Hypothalamus (tissue), 51 donors: ENCODE data around the gene PIK3R6.
"Not testable (repeated sequence)": the region's sequence is repeated elsewhere in the genome, so short reads cannot be mapped to it uniquely, and the experiment has no call there.

ENCODE experiments used
- DNase-seq, 51 donors: peaks; one replicate each; lab custom pipeline; 2025; lab: John Stamatoyannopoulos, UW

The PIK3R6 gene

DNA sequence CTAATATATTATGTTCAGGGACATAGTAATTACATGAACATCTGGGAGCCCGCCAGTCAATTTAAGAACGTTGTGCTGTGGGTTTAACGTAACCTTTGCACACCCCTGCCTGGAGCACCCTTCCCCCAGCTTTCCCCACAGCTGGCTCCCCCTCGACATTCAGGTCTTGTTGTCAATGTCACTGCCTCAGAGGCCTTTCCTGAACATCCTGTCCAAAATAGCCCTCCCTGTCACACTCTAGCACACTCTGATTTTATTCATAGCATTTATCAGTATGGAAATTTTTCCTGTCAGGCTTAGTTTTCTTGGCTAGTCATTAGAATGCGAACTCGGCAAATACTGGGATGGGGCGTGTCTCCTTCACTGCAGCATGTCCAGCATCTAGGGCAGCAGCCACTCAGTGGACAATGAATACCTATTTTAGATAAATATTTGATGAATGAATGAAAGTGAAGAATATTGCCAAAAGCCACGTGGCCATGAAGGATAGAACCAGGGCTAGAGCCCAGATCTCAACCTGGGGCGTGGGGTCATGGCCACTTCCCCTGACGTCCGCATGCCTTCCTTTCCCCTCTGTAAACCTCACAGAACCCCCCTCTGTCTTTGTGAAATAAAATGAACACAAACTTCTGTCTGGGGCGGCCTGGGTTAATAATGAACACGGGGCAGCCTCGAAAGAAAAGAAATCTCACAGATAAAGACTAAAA, 10.5 kb downstream of the PIK3R6 start:
- DNase-seq: no peak

DNA sequence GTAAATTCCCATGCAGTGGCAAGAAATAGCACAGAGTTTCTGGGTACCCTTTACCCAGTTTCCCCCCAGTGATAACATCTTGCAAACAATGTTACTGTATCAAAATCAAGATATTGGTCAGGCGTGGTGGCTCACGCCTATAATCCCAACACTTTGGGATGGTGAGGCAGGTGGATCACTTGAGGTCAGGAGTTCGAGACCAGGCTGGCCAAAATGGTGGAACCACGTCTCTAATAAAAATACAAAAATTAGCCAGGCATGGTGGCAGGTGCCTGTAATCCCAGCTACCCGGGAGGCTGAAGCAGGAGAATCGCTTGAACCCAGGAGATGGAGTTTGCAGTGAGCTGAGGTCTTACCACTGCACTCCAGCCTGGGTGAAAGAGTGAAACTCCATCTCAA, 11.3 kb downstream of the PIK3R6 start:
- DNase-seq: not testable (repeated sequence)

DNA sequence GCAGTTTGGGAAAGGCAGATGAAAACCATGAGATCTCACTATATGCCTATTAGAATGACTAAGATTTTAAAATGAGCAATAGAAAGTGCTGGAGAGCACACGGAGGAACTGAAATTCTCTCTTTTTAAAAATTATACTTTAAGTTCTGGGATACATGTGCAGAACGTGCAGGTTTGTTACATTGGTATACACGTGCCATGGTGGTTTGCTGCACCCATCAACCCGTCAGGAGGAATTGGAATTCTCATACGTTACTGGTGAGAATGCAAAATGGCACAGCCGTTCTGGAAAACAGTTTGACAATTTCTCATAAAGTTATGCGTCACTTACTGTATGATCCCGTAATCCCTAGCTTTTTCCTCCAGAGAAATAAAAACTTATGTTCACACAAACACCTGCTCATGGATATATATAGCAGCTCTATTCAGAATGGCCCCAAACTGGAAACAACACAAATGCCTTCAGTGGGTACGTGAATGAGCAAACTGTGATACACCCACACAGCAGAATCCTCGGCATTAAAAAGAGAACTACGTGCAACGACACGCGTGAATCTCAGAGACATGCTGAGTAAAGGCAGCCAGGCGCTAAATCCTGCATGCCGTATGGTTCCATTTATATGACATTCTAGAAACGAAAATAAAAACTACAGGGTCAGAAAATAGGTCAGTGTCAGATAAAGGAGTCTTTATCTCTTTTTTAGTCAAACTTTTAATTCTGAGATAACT, 11.8 kb downstream of the PIK3R6 start:
- no peak for DNase-seq

DNA sequence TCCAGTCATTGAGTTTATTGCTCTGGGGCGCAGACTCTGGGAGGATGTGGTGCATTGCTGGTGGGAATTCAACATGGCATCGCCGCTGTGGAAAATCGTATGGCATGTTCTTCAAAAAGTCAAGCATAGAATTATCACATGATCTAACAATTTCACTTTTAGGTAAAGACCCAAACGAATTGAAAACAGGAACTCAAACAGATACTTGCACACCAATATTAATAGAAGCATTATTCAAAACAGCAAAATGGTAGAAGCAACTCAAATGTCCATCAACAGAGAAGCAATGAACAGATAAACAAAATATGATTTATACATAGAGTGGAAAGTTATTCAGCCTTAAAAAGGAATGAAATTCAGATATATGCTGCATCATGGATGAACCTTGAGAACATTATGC, 15.9 kb downstream of the PIK3R6 start:
- DNase-seq: no peak

DNA sequence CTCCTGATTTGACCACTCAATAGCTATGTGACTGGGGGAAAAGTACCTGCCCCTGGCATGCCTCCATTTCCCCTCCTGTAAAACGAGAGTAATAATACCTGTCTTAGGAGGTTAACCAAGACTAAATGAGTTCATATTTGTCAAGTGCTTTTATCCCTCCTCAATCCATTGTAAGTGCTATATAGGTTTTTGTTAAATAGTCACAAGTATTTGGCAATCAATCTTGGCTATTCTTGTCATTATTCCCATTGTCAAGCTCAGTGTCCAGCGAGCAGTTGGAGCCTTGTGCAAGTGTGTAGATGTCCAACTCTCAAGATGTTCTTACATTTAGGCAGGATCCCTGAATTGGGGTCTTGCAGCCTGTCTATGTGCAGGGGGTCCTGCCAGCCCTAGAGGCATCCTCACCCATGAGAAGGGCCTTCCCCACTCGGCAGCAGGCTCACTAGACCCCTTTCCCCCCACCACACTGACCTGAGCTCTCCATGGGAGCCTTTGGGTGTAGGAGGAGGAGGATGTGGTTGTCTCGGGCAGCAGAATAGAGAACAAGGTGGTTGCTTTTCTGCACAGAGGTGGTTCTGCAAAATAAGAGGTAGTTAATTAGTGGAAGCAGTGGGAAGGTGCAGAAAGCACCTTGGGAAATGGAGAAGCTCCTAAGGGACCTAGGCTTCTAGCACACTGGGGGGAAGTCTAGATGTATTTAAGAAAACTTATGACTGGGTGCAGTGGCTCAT, 18.0 kb downstream of the PIK3R6 start:
- DNase-seq: no peak

DNA sequence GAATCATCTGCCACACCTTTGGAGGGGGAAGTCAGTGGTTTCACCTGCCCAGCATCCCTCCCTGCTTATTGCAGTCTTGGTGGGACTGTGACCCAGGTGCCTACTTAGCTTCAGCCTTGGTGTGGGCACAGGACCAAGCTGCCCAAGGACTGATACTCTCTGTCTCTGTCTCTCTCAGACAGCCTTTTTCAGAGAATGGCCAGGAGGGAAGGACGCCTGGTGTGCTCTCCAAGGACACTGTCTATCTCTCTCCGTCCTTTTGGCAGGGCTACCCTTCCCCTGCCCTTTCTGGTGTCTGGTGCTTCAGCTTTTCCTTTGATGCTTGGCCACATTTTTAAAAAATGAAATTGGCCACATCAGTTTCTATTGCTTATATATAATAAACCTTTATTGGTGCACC, 19.6 kb downstream of the PIK3R6 start:
- no peak for DNase-seq

DNA sequence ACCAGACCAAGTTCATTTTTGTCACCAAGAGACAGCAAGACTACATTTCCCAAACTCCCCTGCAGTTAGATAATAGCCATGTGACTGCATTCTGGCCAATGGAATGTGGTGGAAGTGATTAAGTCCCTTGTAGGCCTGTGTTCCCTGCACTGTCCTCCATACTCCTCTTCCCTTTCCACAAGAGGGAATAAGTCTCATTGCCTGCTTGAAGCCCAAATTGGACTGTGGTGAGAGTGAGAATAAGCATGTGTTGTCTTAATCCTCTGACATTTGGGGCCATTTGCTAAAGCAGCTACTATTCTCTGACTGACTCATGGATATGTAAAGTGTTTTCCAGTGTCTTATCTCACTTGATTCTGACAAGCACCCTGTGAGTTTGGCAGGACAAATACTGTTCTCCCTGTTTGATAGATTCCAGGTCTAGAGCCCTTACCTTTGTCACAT, 20.7 kb downstream of the PIK3R6 start:
- DNase-seq: peak in 4 of 51 donors; percentile 5 to 16 (median 8)

DNA sequence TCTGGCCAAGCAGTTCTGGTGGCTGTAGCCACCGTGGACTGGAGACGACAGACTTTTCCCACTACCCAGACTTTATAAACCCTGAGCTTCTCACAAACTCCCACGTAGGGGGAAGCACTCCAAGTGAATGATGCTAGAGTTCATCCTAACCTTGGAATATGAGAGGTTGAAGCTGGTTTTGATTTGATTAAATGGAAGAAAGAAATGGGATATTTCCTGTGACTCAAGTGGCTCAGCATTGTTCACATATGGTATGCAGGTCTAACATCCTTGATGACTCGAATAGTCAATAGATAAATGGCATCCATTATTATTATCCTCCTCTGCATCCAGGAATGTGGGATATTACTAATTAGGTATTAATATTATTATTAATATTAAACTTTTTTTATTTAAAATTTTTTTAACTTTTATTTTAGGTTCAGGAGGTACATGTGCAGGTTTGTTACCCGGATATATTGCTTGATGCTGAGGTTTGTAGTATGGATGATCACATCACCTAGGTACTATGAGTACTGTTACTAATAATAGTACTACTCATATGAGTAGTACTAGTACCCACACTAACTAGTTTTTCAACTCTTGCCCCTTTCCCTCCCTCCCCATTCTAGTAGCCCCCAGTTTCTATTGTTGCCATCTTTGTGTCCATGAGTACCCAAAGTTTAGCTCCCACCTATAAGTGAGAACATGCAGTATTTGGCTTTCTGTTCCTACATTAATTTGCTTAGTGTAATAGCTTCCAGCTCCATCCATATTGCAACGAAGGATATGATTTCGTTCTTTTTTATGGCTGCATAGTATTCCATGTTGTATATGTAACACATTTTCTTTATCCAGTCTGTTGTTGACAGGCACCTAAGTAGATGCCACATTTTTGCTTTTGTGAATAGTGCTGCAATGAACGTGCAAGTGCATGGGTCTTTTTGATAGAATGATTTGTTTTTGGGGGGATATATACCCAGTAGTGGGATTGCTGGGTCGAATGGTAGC, 22.9 kb downstream of the PIK3R6 start:
- no peak for DNase-seq

DNA sequence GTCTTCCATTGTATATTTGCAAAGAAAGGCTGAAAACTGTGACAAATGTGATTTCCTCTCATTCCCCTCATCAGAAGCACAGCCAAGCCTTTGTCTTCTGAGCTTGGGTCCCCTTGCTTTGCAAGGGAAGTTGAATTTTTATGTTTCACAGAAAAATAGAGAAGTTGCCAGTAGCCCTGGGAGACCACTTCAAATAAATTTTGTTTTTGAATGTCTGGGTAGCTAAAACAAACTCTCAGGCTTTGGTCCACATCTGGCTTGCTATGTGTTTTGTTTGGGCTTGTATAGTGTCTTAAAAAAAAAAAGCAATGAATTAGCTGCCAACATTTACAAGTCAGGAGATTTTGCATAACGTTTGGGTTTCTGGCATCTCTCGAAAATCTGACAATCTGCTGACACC, 24.1 kb downstream of the PIK3R6 start:
- DNase-seq: no peak

DNA sequence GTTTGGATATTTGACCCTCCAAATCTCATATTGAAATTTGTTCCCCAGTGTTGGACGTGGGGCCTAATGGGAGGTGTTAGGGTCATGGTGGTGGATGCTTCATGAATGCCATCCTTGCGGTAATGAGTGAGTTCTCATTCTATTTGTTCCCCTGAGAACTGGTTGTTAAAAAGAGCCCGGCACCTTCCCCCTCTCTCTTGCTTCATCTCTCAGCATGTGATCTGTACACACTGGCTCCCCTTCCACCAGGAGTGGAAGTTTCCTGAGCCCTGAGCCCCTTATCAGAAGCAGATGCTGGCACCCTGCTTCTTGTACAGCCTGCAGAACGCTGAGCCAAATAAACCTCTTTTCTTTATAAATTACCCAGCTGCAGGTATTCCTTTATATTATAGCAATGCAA, 25.6 kb downstream of the PIK3R6 start:
- DNase-seq: no peak

DNA sequence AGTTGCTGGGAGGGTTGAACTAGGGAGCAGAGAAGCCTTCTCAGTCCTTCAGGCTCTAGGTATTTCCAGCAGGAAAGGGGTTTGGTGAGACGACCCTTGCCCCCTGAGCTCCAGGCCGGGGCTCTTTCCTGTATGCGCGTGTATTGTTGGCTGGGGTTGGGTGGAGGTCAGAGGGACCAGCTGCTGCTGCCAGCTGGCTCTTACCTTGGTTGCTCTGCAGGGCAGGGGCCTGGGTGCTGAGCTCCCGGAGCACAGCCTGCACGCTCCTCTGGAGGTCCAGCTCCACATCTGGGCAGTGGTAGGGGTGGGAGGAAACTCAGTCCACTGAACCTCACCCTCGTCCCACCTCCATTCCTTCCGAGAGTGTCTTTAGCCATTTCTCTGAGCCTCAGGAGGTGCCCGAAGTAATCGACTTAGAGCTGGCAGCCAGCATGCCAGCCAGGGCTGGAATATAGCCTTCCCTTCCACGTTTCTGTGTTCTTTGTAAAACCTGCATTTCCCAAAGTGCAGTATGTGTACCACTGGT, 28.0 kb downstream of the PIK3R6 start:
- DNase-seq: no peak

DNA sequence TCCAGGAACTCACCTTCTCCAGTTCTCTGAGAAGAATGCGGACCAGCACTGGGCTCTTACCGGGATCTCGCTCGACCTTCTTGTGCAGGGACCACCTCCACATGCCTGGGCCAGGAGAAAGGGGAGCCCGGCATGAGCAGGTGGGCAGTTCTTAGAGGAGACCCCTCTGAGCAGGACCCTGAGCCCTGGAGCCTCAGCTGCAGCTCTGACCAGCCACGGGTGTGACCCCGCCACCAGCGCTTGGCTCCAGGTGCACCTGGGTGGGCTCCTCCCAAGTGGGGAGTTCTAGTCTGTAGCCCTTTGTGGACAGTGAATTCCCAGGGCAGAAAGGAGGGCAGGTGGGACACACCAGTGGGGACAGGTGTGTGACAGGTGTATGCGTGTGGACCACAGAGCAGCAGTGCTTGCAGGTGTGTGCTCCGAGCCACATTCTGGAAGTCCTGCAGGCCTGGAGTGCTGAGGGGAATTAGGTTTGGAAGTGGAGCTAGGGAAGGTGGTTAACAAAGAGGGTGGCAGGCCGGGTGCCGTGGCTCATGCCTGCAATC, 28.9 kb downstream of the PIK3R6 start:
- DNase-seq: no peak

DNA sequence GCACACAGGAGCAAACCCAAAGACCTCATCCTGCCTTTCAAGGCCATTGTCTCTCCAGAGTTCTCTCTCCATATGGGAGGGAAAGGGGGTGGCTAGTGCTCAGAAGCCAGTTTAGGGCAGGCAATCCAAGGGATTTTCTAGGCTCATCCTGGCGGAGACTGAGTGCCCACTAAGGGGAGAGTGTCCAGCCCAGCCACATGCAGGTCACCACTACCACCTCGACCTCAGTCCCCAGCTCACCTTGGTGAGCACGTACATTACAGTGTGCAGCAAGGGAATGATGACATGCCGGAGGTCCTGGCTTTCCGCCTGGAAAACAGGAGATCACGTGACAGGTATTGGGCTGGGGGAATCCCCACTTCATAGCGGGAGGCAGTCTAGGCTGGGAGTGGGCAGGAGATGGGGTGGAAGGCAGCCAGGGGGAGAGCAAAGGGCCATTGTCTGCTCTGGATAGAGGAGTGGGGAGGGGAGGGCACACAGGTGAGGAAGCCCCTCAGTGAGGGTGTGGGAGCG, 29.9 kb downstream of the PIK3R6 start:
- no peak for DNase-seq

DNA sequence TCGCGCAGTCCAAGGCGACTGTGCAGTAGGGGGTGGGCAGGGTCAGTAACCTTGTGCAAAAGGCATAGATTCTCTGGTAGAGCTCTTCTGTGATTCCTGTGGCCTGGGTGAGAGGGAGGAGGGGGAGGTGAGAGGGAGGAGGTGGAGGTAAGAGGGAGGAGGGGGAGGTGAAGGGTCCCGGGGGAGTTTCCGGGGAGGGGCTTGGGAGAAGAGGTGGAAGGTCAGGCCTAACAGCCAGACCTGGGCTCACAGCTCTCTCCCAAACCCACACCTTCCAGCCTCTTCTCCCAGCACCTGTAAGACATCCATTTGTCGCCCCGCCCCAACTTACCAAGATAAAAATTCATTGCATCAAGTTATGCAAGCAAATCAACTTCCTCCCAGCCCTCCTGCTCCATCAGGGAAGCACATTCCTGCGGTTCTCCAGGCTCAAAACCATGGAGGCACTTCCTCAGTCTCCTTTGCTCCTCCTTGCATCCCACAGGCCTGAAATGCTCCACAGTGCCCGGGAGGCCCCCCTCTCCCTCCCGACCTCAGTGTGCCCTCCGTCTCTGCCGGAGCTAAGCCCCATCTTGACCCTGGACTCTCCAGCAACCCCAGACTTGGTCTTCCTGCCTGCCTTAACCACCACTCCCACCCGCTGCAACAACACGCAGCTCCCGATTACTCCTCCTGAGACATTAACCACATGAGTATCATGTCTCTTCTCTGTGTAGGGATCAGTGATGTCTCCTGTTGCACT, 30.5 kb downstream of the PIK3R6 start:
- no peak for DNase-seq

DNA sequence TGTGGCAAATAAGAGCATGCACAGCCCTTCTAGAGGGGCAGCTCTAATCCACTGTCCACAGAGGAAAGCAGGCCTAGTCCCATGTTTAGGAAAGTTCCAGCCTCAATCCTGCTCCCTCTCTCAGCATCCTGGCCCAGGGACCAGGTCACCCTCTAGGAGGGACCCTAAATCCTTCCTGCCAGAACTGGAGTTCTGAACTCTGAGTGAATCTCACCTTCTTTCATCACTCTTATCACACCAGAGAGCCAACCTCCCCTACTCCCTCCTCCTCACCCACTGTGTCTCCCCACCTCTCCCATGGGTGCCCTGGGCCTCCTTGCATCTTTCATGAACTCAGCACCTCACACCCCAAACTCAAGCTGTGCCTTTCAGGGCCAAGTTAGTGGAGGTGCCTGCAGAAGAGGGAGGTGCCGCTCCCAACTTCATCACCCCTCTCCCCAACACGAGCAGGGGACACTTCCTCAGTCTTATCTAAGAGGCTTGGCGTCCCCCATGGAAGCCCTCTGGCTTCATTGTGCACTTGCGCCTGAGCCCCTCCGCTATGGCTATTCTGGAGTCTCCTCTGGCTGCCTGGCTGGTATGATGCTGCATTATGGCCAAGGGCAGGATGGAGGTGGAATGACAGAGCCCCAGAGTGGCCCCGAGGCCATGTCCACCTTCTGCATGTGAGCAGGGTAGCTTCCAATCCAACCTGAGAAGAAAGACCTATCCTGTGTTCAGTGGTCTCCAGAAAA, 31.7 kb downstream of the PIK3R6 start:
- DNase-seq: no peak

DNA sequence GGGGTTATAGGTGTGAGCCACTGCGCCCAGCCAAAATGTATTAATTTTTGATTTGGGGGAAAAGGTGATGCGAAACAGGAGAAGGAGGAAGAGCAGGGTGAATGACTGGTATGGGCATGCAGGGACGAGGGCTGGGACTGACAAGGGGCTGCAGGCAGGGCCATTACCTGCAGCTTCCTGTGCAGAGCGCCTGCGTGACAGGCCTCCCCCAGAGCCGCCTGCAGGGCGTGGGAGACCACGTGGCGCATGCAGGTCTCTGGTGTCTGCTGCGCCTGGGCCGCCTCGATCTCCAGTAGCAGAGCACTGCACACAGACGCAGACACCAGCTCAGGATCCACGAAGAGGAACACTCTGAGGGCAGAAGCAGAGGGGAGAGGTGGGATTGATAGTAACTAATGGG, 32.4 kb downstream of the PIK3R6 start:
- DNase-seq: no peak

DNA sequence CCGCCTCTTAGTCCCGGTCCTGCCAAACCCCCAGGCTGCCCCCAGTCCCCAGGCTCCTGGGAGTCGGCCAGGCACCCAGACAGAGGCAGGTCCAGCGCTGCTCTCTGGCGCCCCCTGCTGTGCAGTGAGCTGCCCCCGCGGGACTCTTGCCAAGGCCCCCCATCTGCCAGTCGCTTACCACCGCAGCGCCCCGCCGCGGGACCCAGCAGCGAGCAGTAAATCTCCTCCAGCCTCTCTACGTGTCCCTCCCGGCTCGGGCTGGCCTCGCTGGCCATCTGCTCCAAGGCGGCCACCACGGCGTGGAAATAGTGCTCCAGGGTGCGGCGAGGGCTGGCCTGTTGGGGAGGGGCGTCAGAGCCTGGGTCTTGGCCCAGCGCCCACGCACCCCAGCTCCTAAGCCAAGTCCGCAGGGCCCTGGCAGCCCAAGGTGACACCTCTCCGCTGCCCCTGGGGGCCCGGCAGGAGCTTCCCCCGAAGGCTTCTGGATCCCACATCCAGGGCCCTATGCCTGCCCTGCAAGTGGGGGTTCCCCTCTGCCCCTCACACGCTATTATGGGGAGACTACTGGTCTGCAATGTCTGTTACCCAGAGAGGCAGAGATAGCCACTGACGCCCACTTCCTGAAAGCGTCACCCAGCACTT, 34.6 kb downstream of the PIK3R6 start:
- DNase-seq: no peak
